Adrenal gland (tissue), 12 donors: ENCODE data around the gene OR6N1. TPM values are rescaled to one million over a fixed set of nuclear protein-coding genes. Genes with fewer than 3 reads are reported as not detected.

Experiments
- DNase-seq, 7 donors: peaks; one replicate each; pipeline ENCODE4 v3.0.0-alpha.2; 2019 to 2020
- H3K27ac ChIP-seq, 5 donors: fragments of 200-600 bp; sonication (generic) in 4 of 5; 1 replicate in 3 of 5; 2 replicates in 2 of 5; pipeline versions ENCODE4 v1.5.1 to v1.8.0; 2016 to 2020; ENCODE audit warnings: mild to moderate bottlenecking in 1 of 5
- H3K27me3 ChIP-seq: fragments of 200-600 bp; 2 replicates; pipeline ENCODE4 v1.8.0; 2021
- H3K36me3 ChIP-seq, 2 donors: fragments of 200-600 bp; replicated peaks in 1 of 2; 1 replicate in 1 of 2; 2 replicates in 1 of 2; pipeline versions ENCODE4 v1.5.1 to v1.8.0; 2018 to 2022
- H3K4me1 ChIP-seq, 2 donors: fragments of 200-600 bp; replicated peaks in 1 of 2; 1 replicate in 1 of 2; 2 replicates in 1 of 2; pipeline versions ENCODE4 v1.5.1 to v1.8.0; 2018 to 2021
- H3K4me3 ChIP-seq, 4 donors: fragments of 200-600 bp; sonication (generic) in 3 of 4; one replicate each; pipeline ENCODE4 v1.5.1; 2016 to 2018
- H3K9me3 ChIP-seq, 3 donors: fragments of 200-600 bp; sonication (generic) in 1 of 3; replicated peaks in 1 of 3; 1 replicate in 2 of 3; 2 replicates in 1 of 3; pipeline versions ENCODE4 v1.5.1 to v1.8.0; 2016 to 2021
- CTCF ChIP-seq, 6 experiments: fragments of 450-650 bp in 4 of 6; fragments of 200-600 bp in 2 of 6; sonication (generic) in 1 of 6; IDR thresholded peaks; 1 replicate in 5 of 6; 2 replicates in 1 of 6; pipeline versions ENCODE4 v1.5.1 to v1.8.0; 2016 to 2021; ENCODE audit warnings: antibody characterized with exemption in 6 of 6, mild to moderate bottlenecking in 2 of 6, moderate library complexity in 1 of 6
- POLR2A ChIP-seq, 2 donors: fragments of 450-650 bp; IDR thresholded peaks; one replicate each; pipeline ENCODE4 v1.6.1; 2017; ENCODE audit warnings: antibody characterized with exemption in 2 of 2, mild to moderate bottlenecking in 2 of 2, moderate library complexity in 1 of 2
- WGBS, 4 donors: extraction: QIAGEN DNeasy Blood & Tissue Kit in 2 of 4; methylation state at CpG; one replicate each; pipeline versions ENCODE4 v1.1.5 to v1.1.7; 2013 to 2017; 5-methylcytosine and 5-hydroxymethylcytosine counted together
- intact Hi-C, 2 donors: fragments of 100-400 bp; cut with DNase I; formaldehyde crosslinking; loops; one replicate each; pipeline versions ENCODE4 v1.14.1 to v1.15.0; 2022 to 2023
- polyA plus RNA-seq, 3 donors: library from polyadenylated mRNA; stranded (reverse); fragments of 200-250 nt in 2 of 3; fragments of 350-450 nt in 1 of 3; fragmentation: Illumina TruSeq in 1 of 3; extraction: RNeasy Lipid Tissue Mini Kit (QIAGEN cat#74804) in 1 of 3; gene quantifications; one replicate each; pipeline ENCODE4 v1.2.3, GENCODE V29; 2013 to 2014
- total RNA-seq, 9 donors: library from RNA; depleted of rRNA in 4 of 9; stranded (reverse); fragments of >200 nt in 4 of 9; fragments of 120-200 nt in 1 of 9; fragmentation: NEBNext Ultra II Directional in 1 of 9; extraction: Animal tissue kit (Norgen Biotek cat#: 25700) in 1 of 9; gene quantifications; one replicate each; pipeline versions ENCODE4 v1.1.0 to v1.2.4, GENCODE V29; 2013 to 2023
- donor health status: healthy with polysubstance abuse.
- donor health status: Bipolar disorder and iron deficiency.
- donor health status: DM: yes; HTN: yes; CAD: no.
- donor health status: DM: no; HTN: no; CAD: no.
- donor health status: DM: no; HTN: no; CAD: no.
- donor health status: DM: yes; HTN: yes; CAD: no.

The OR6N1 gene
- total and polyA plus RNA-seq, 12 donors = not detected

GRCh38 chr1:158731707-158732106 is 40.3 kb downstream of the OR6N1 start:
- Histone ChIP-seq H3K27ac (no peak overlapping the region), H3K9me3 (no peaks in the 10 kb centered on the region), H3K36me3 (no peaks in the 10 kb centered on the region), H3K4me3 (no peak overlapping the region), H3K4me1 (no peaks in the 10 kb centered on the region), H3K27me3 (peaks cover 4% of the 10 kb centered on the region)
- no peak for DNase-seq
- WGBS, 4 donors = 82 to 96% (median 88%) methylated on average over 3 to 4 of the region's 4 CpGs
- intact Hi-C loops = no loop called here
- no peak for TF ChIP-seq CTCF (IDR thresholded peaks at IDR 0.05)
- TF ChIP-seq POLR2A (IDR thresholded peaks at IDR 0.05) = no peak

- Histone ChIP-seq H3K27ac (no peak overlapping the region), H3K4me1 (no peaks in the 10 kb centered on the region), H3K9me3 (no peaks in the 10 kb centered on the region), H3K27me3 (peaks cover 4% of the 10 kb centered on the region), H3K36me3 (no peaks in the 10 kb centered on the region), H3K4me3 (no peak overlapping the region)
- DNase-seq = no peak
- TF ChIP-seq POLR2A (IDR thresholded peaks at IDR 0.05) = no peak
- TF ChIP-seq CTCF (IDR thresholded peaks at IDR 0.05) = no peak
- WGBS, 4 donors = 71 to 75% (median 73%) methylated on average over 4 of the region's 4 CpGs
- intact Hi-C loops = no loop called here
These were observed 41.5 kb downstream of the OR6N1 start for GRCh38 chr1:158730453-158730852.

- no peak overlapping the region for H3K4me3 ChIP-seq
- H3K27ac ChIP-seq = no peak overlapping the region
- H3K36me3 ChIP-seq = no peaks in the 10 kb centered on the region
- intact Hi-C loops = no loop called here
- TF ChIP-seq CTCF (IDR thresholded peaks at IDR 0.05) (no peak), POLR2A (IDR thresholded peaks at IDR 0.05) (no peak)
- peaks cover 4% of the 10 kb centered on the region for H3K27me3 ChIP-seq
- no peaks in the 10 kb centered on the region for H3K9me3 ChIP-seq
- WGBS, 4 donors = 44 to 60% (median 57%) methylated on average over 3 of the region's 3 CpGs
- H3K4me1 ChIP-seq = no peaks in the 10 kb centered on the region
- DNase-seq = no peak
These were observed 43.3 kb downstream of the OR6N1 start for GRCh38 chr1:158728510-158729225.

GRCh38 chr1:158724442-158724841 is 47.6 kb downstream of the OR6N1 start:
- Histone ChIP-seq H3K27me3 (peaks cover 4% of the 10 kb centered on the region), H3K4me1 (no peaks in the 10 kb centered on the region), H3K9me3 (no peaks in the 10 kb centered on the region), H3K36me3 (no peaks in the 10 kb centered on the region), H3K27ac (no peak overlapping the region), H3K4me3 (no peak overlapping the region)
- no peak for TF ChIP-seq CTCF (IDR thresholded peaks at IDR 0.05)
- WGBS, 4 donors = 89 to 92% (median 92%) methylated on average over 5 of the region's 5 CpGs
- no peak for DNase-seq
- intact Hi-C loops = no loop called here
